HG03103 (cell line): ENCODE results near the gene GABRB1.

Experiments
- ATAC-seq: cut with Tn5 transposase; IDR thresholded peaks from one replicate; pipeline ENCODE4 v1.9.1; 2021; ENCODE audit warnings: low read depth; ENCODE audit not compliant: unreplicated experiment

The GABRB1 gene

DNA sequence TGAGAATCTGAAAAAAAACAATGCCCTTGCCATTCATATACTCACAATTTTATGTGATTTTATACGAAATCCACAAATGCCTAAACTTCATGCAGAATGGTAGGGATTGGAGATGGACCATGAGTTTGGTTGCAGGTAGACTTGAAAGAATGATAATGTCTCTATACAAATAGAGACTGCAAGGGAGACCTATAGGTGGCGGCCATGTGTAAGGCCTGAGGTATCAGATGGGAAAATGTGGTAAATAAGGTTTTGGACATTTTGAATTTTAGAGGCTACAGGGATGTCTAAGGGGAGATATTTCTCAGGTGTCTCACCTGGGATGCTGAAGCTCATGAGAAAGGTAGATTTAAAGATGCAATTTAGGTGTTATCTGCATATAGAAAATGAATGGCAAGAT lies 78.0 kb downstream of the GABRB1 start:
- no peak for ATAC-seq

DNA sequence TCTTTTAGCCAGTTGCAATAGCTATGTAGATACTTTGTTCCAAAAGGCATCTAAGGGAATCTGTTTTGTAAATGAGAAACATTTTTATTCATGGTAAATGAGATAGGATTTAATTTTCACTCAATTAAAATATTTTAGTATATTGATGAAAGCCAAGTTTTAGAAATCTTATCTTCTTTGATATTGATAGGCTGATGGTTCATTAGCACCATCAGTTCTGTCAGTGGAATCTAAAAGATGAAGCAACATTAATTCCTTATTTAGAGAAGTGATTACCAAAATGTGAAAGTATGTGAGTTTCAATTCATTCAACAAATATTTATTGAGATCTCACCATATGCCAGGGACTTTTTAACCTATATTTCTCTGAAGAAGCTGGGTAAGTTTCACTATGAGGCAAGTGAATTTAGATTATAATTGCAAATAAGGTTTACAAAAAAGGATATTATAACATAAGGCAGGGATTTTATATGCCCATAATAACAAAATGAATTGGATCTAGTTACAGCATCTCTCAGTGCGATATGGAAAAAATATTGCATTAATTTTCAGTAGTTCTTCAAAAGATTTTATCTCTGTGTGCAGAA lies 79.3 kb downstream of the GABRB1 start:
- ATAC-seq, result no peak

- no peak for ATAC-seq
These were observed 87.0 kb downstream of the GABRB1 start for GRCh38 chr4:47118192-47118929.

GRCh38 chr4:47120783-47121182 lies 89.4 kb downstream of the GABRB1 start:
- ATAC-seq, result no peak

DNA sequence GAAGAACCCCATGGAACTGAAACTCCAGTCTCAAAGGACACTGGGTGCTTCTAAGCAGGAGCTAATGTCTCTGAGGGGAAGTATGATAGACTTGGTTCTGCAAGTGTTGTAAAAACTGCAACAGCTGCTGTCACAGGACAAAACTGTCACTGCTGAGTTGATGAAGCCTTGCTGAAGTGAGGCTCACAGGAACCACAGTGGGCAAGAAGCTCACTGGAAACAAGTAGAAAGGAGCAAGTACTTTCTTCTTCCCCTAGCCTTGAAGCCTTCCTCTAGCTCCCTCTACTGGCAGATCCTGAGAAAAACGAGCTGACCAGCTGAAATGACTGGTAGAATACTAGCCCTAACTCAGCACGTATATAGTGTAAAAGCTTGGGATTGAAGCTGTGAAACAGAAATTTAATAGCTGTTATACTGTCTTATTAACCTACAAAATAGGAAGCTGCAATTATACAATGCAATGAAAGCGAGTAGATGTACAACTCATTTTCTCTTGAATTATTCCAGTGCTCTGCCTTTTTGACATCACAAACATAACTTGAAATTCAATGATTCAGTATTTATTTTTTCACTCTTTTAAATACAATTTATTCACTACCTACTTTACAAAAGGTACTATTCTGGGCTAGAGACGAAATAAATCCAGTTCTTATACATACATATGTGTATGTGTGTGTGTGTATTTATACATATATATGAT lies 91.4 kb downstream of the GABRB1 start:
- peak; percentile 95 for ATAC-seq

DNA sequence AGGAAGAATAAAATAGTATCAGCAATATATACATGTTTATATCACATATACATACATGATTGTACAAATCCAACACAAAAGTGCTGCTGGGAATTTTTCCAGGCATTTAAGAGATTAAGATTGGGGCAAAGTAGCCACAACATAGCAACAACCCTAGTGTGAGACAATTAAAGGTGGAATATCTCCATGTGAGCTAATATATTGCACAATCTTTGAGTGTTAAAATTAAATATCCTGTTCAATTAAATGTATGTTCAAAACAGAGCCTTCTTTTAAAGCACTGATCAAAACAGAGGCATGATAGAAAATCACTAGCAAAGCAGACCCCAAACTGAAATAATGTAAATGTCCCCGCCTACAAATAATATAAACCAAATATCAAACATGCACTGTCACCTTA lies 97.6 kb downstream of the GABRB1 start:
- no peak for ATAC-seq

GRCh38 chr4:47135210-47135609 lies 103.8 kb downstream of the GABRB1 start:
- no peak for ATAC-seq

DNA sequence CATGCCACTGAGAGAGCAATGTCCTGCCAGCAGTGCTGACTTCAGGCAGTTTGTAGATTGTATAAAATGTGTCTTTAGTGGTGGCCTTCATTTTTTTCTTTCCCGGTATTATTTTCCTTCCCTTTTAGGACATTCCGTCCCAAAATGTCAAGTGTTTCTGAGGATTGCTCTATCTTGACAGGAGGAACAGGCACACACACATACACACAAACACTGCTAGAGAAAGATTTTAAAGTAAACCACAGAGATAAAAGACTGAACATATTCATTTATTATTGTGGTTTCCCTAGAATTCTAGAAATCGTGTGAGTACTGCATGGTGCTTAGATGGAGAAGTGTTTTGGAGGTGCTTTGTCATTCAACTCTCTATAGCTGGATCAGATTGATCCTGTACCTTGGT lies 111.9 kb downstream of the GABRB1 start:
- no peak for ATAC-seq

GRCh38 chr4:47145630-47146029 lies 114.3 kb downstream of the GABRB1 start:
- ATAC-seq, result peak; percentile 99

DNA sequence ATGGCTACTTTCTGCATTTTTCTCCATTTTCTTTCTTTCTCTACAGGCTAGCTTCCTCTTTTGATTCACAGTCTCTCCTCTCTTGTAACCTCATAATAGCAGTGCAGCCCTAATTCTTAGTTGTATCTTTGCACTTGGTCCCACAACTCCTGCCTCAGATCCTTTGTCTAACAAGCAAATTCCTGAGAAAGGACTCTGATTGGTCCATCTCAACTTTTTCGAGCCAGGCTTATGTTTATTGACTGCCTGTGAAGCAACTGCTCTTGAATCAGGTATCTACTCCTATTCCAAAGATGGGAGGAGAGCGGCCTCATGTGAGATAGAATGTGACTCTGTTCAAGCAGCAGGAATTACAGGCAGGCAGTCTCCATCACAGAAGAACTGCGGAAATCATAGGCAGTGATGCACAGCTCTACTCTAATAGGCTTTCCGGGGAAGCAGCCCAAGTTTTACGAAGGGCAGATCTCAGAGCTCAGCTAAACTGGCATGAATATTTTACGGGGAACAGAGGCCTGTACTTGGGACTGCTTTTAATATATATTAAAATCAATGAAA lies 123.5 kb downstream of the GABRB1 start:
- ATAC-seq, result no peak

DNA sequence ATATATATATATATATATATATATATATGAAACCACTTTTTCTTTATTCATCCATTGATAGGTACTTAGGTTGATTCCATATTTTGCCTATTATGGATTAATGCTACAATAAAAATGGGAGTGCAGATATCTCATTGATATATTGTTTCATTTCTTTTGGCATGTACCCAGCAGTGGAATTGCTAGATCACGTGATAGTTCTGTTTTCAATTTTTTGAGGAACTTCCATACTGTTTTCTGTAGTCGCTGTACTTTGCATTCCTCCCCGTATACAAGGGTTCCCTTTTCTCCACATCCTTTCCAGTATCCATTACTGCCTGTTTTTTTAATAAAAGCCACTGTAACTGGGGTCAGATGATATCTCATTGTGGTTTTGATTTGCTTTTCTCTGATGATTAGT lies 124.6 kb downstream of the GABRB1 start:
- no peak for ATAC-seq

GRCh38 chr4:47160095-47160494 lies 128.7 kb downstream of the GABRB1 start:
- ATAC-seq, result no peak

DNA sequence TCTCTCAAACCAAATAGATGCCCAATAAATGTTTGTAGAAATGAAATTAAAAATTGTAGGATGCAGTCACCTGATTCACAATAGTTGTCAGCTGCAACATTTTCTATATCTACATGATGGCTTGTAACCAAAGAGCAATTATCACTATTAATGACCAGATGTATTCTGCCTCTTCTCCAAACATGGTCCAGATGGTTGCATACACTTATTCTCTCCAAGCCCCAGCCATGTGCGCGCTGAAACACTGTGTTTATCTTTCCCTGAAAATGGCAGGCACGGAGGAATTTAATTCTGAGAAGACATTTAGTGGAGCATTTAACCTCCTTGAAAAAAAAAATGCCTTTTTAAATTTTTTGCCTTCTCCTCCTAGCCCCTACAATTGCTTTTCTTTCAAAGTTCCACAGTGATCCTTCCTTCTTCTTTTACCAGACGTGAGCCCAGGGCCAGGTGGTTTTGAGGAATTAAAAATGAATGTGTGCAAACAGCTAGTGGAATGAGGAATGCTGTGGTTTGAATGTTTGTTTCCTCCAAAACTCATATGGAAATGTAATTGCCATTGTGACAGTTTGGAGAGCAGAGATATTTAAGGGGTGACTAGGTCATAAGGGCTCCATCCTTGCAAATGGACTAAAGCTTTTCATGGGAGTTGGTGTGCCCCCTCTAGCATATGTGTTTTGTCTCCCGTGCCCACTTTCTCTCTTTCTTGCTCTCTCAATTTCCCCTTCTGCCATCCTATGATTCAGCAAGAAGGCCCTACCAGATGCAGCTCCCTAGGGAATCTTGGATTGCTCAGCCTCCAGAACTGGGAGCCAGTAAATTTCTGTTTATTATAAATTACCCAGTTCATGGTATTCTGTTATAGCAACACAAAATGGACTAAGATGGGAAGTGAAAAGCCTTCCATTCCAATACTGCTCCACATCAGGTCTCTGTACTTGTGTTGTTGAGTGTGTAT lies 136.0 kb downstream of the GABRB1 start:
- ATAC-seq, result no peak

GRCh38 chr4:47184083-47184482 lies 152.7 kb downstream of the GABRB1 start:
- ATAC-seq, result no peak

- no peak for ATAC-seq
These were observed 154.4 kb downstream of the GABRB1 start for GRCh38 chr4:47185761-47186160.

DNA sequence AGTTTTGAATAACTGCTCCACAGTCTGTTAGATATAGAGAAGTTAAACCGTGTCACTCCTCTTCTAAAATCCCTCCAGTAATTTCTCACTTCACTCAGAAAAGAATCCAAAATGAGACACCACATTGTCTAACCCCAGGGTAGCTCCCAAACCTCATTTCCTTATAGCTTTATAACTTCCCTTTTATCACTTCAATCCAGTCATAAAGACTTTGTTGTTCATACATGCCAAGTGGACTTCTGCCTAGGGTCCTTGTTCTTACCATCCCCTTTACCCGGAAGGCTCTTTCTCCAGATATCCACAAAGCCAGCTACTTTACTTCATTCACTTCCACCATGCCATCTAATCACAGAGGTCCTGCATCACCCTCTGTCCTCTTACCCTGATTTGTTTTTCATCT lies 156.2 kb downstream of the GABRB1 start:
- ATAC-seq, result no peak

GRCh38 chr4:47193179-47193578 lies 161.8 kb downstream of the GABRB1 start:
- ATAC-seq, result no peak

- ATAC-seq, result no peak
These were observed 162.8 kb downstream of the GABRB1 start for GRCh38 chr4:47194036-47194737.

- no peak for ATAC-seq
These were observed 164.3 kb downstream of the GABRB1 start for GRCh38 chr4:47195706-47196105.

- no peak for ATAC-seq
These were observed 167.4 kb downstream of the GABRB1 start for GRCh38 chr4:47198791-47199190.
